Left ventricle myocardium inferior (tissue), 1 donor: ENCODE data around the gene TMEM132D. TPM values are rescaled to one million over a fixed set of nuclear protein-coding genes. Genes with fewer than 3 reads are reported as not detected.

Experiments
- DNase-seq: peaks from one replicate; pipeline ENCODE4 v3.0.0-alpha.2; 2020
- H3K27ac ChIP-seq: fragments of 200-600 bp; replicated peaks from 2 replicates; pipeline ENCODE4 v1.8.0; 2021
- H3K27me3 ChIP-seq: fragments of 200-600 bp; 2 replicates; pipeline ENCODE4 v1.8.0; 2021; ENCODE audit warnings: low read depth
- H3K36me3 ChIP-seq: fragments of 200-600 bp; 2 replicates; pipeline ENCODE4 v1.8.0; 2021
- H3K4me1 ChIP-seq: fragments of 200-600 bp; 2 replicates; pipeline ENCODE4 v1.8.0; 2021
- H3K4me3 ChIP-seq: fragments of 200-600 bp; 2 replicates; pipeline ENCODE4 v1.8.0; 2021; ENCODE audit warnings: mild to moderate bottlenecking, moderate library complexity
- H3K9me3 ChIP-seq: fragments of 200-600 bp; replicated peaks from 2 replicates; pipeline ENCODE4 v1.8.0; 2021
- CTCF ChIP-seq: fragments of 200-600 bp; IDR thresholded peaks from 2 replicates; pipeline ENCODE4 v1.8.0; 2021; ENCODE audit warnings: antibody characterized with exemption, mild to moderate bottlenecking, borderline replicate concordance
- intact Hi-C: fragments of 100-400 bp; cut with micrococcal nuclease; formaldehyde crosslinking; loops from one replicate; pipeline ENCODE4 v1.11.0; 2022
- total RNA-seq: library from RNA; stranded (reverse); fragmentation: NEBNext Ultra II Directional; extraction: Animal tissue kit (Norgen Biotek cat#: 25700); gene quantifications from one replicate; pipeline ENCODE4 v1.2.1, GENCODE V29; 2021
- donor health status: DM: no; HTN: yes; CAD: no; lungs with severe emphysema.

Gene TMEM132D
- total RNA-seq, 1 donor from 2014 or later = not detected

DNA sequence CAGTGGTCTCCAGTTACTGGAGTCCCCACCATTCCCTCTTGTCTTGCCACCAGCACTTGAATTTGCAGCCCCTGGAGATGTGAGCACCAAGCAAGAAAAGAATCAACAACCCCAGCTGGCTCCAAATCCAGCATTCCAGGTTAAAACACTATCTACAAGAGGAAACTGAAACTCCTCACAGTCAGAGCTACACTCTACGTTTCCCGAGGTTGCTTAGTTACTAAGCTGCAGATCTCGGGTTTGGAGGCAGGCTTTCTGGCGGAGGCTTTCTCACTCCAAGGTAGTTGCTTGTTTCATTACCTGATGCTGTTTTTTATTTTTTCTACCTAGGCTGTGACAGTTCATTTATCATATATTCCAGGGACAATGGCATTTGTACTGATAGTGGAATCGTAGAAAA is 802.4 kb downstream of the TMEM132D start:
- intact Hi-C loops = no loop called here
- Histone ChIP-seq H3K4me3 (no peak overlapping the region), H3K9me3 (peaks cover 10% of the 10 kb centered on the region), H3K27me3 (peaks cover 6% of the 10 kb centered on the region), H3K4me1 (no peaks in the 10 kb centered on the region), H3K27ac (no peak overlapping the region), H3K36me3 (no peaks in the 10 kb centered on the region)
- no peak for TF ChIP-seq CTCF
- no peak for DNase-seq

DNA sequence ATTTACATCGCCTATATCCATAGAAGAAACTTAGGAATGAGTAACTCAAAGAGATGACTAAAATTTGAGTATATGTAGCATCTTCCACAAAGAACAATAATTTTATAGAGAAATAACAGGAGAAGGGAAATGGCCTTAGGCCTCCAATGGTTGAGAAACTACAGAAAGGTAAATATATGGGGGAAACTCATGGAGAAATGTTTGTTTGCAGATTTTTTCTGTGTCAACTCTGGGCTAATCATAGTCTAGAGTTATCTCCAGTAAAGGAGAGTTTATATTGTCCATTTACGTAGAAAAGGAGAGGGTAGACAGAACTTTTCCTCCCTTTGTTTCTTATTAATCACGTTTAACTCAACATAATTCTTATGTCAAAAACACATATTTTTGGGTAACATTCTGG is 806.4 kb downstream of the TMEM132D start:
- H3K27ac ChIP-seq = no peak overlapping the region
- intact Hi-C loops = no loop called here
- peaks cover 17% of the 10 kb centered on the region for H3K9me3 ChIP-seq
- DNase-seq = no peak
- H3K4me3 ChIP-seq = no peak overlapping the region
- no peaks in the 10 kb centered on the region for H3K27me3 ChIP-seq
- H3K36me3 ChIP-seq = no peaks in the 10 kb centered on the region
- no peaks in the 10 kb centered on the region for H3K4me1 ChIP-seq
- no peak for TF ChIP-seq CTCF

DNA sequence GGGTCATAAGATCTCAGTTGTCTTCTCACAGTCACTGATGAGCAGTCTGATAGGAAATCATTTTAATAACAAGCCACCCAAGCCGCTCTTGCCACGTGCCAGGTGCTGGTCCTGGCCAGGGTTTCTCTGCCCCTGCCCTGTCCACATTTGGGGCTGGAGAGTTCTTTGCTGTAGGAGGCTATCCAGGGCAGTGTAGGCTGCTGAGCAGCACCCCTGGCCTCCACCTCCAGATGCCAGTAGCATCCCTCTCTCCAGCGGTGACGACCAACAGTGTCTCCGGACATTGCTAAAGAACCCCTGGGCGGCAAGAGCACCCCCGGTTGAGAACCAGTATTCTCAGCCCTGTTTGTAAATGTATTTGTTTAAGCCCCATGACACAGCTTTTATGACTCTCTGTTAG is 806.9 kb downstream of the TMEM132D start:
- Histone ChIP-seq H3K36me3 (no peaks in the 10 kb centered on the region), H3K4me1 (no peaks in the 10 kb centered on the region), H3K4me3 (no peak overlapping the region), H3K9me3 (peaks cover 21% of the 10 kb centered on the region), H3K27me3 (no peaks in the 10 kb centered on the region), H3K27ac (no peak overlapping the region)
- TF ChIP-seq CTCF = no peak
- intact Hi-C loops = no loop called here
- DNase-seq = no peak

GRCh38 chr12:129096184-129096583 is 807.6 kb downstream of the TMEM132D start:
- no peaks in the 10 kb centered on the region for H3K36me3 ChIP-seq
- H3K27me3 ChIP-seq = no peaks in the 10 kb centered on the region
- H3K9me3 ChIP-seq = peaks cover 21% of the 10 kb centered on the region
- DNase-seq = no peak
- no peak overlapping the region for H3K27ac ChIP-seq
- H3K4me3 ChIP-seq = no peak overlapping the region
- no peak for TF ChIP-seq CTCF
- intact Hi-C loops = no loop called here
- no peaks in the 10 kb centered on the region for H3K4me1 ChIP-seq

GRCh38 chr12:129089576-129089975 is 814.2 kb downstream of the TMEM132D start:
- no peak overlapping the region for H3K27ac ChIP-seq
- H3K27me3 ChIP-seq = peaks cover 5% of the 10 kb centered on the region
- TF ChIP-seq CTCF = no peak
- H3K9me3 ChIP-seq = peaks cover 16% of the 10 kb centered on the region
- no peak for DNase-seq
- intact Hi-C loops = no loop called here
- H3K4me3 ChIP-seq = no peak overlapping the region
- no peaks in the 10 kb centered on the region for H3K36me3 ChIP-seq
- H3K4me1 ChIP-seq = no peaks in the 10 kb centered on the region
